Right ventricle myocardium inferior (tissue), 1 donor: Measurements from ENCODE around the gene RIPK4. TPM values are rescaled to one million over a fixed set of nuclear protein-coding genes. Genes with fewer than 3 reads are reported as not detected.
"Not testable (repeated sequence)": the region's sequence is repeated elsewhere in the genome, so short reads cannot be mapped to it uniquely, and the experiment has no call there.

Experiments
- ATAC-seq: fragments of 200-7000 bp; cut with Tn5 transposase; one replicate; pipeline ENCODE4 v1.9.1; 2020; ENCODE audit warnings: mild to moderate bottlenecking, moderate library complexity
- DNase-seq: peaks from one replicate; pipeline ENCODE4 v3.0.0; 2021; ENCODE audit errors: missing footprints
- intact Hi-C: fragments of 100-400 bp; cut with DNase I; formaldehyde crosslinking; loops from one replicate; pipeline ENCODE4 v1.11.0; 2022
- total RNA-seq: library from RNA; stranded (reverse); fragmentation: NEBNext Ultra II Directional; extraction: Animal tissue kit (Norgen Biotek cat#: 25700); gene quantifications from one replicate; pipeline ENCODE4 v1.2.1, GENCODE V29; 2021
- donor health status: DM: no; HTN: yes; CAD: no; lungs with severe emphysema.

Gene RIPK4
- total RNA-seq, 1 donor from 2014 or later, result 0.08 TPM

DNA sequence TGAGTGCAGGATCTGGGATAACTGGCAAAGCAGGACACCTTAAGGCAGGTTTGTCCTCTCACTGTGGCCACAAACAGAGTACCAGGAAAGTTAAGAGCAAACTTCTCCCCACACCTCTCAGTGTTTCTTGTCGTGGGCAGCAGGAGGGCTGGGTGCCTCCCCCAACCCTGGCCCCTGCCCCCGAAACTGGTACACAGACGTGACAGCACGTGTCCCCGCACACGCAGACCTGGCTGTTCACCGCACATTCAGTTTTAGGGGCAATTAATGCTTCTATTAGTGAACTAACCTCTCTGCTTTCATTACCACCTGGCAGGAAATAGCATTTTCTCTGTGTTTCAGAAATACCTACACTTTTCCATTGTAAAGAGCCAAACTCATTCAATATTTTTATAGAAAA lies 32.9 kb upstream of the RIPK4 start:
- intact Hi-C loops, result no loop called here
- ATAC-seq (no peak), DNase-seq (no peak)

DNA sequence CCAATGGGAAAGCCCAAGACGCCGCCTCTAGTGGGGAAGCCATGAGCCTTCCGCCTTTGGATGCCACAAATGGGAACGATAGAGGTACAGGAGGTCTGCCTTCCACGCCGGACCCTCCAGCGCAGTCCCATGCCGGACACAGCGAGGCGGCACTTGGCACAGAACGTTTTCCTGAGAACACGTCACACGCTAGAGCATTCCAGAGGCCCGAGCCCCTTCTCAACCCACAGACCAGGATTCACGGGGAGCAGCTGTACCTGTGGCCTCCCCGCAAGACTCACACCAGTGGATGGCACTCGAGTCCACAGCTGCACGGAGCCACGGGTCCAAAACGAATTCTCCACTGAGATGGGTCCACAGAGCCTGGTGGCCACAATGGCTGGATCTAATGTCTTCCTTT lies 31.5 kb upstream of the RIPK4 start:
- intact Hi-C loops, result no loop called here
- no peak for ATAC-seq
- peak; percentile 53 for DNase-seq

DNA sequence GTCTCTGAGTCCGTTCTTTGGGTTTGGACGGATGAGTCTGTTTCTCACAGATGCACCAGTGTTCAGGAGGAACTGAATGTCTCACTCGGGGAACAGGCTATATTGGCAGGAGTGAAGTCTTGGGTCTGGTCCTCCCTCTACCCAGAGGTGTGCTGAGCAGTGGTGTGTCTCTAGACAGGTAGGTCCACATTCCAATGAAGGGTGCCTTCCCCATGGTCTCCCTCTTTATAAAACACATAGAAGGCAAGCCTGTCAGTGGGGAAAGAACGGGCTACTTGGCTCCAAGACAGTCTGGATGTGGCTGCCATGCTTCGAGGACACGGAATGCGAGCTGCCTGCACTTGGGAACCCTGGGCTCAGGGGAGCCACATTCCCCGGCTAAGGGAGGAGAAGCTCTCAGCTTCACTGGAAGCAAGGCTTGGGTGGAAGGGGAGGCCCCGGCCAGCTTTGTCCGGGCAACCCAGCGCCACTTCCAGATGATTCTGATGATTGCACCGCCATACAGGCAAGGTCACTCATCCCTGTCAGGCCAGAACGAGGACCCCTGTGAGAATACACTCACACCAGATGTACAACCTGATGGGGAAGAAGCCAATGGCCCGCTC lies 29.7 kb upstream of the RIPK4 start:
- ATAC-seq (no peak), DNase-seq (peak; percentile 55)
- intact Hi-C loops, result no loop called here

DNA sequence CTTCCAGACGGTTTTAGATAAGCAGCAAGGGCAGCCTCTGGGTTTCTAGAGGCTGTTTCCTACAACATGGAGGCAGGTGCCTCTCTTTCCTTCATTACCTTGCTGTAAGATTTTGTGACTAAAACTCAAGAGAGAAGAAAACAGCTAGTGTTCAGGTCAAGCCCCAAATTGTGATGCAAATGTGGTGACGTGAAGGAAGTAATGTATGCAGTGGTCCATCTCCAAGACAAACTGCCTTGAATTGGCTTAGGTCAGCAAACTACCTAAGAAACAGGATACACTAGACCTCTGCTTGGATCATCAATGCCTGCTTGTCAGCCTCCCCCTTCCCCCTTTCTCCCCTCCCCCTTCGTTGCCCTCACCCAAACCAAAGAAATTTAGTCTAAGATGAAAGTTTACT lies 28.9 kb upstream of the RIPK4 start:
- no peak for DNase-seq
- no peak for ATAC-seq
- intact Hi-C loops, result no loop called here

DNA sequence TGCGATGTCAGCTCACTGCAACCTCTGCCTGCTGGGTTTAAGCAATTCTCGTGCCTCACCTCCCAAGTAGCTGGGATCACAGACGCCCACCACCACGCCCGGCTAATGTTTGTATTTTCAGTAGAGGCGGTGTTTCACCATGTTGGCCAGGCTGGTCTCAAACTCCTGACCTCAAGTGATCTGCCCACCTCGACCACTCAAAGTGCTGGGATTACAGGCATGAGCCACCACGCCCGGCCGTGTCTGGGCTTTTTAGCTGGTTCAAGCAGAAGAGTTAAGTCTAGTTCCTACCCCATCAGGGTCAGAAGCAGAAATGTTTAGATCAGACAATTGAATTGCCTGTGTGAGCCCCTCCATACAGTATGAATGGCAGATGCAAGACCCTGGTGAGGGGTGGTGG lies 27.7 kb upstream of the RIPK4 start:
- ATAC-seq (no peak), DNase-seq (no peak)
- intact Hi-C loops, result no loop called here

DNA sequence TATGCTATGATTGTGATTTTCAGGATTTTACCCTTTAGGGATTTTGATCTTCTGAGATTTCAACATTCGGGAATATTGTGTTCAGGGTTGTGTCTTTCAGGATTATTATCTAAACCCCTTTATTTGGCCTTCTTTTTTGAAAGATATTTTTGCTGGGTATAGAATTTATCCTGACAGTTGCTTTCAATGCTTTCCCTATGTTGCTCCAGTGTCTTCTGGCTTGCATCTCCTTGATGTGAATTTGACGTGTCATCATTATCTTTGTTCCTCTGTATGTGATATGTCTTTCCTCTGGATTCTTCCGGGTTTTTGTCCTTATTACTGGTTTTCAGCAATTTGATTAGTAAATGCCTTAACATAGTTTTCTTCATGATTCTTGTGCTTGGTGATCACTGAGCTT lies 25.9 kb upstream of the RIPK4 start:
- ATAC-seq, result no peak
- DNase-seq, result no peak
- intact Hi-C loops, result no loop called here

DNA sequence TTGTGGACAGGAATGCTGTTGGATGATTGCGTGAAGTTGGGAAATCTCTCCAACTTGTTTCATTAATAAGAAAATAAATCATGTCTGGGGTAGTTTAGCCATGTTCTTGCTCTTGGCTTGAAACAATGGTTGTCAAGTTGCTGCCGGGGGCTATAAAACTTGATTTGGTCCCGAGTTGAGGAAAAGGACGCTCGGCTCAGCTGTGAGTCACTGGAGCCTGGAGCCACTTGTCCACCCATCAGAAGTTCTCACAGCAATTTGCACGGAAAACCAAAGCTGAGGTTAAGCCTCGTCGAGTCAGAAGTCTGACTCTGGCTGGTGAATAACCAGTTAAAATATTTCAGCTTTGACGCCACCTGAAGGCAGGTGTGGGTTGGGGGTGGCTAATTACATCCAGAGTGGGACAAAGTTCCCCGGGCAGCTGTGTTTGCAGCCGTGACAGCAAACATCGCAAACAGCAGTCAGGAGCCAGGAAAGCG lies 19.7 kb upstream of the RIPK4 start:
- no peak for DNase-seq
- no peak for ATAC-seq
- intact Hi-C loops, result no loop called here

DNA sequence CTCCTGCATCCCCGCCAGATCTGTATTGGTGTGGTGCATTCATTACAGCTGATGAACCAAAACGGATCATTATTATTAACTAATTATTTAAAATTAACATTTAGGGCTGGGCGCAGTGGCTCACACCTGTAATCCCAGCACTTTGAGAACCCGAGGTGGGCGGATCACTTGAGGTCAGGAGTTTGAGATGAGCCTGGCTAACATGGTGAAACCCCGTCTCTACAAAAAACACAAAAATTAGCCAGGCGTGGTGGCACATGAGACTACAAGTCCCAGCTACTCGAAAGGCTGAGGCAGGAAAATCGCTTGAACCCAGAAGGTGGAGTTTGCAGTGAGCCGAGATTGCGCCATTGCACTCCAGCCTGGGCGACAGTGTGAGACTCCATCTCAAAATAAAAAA lies 18.4 kb upstream of the RIPK4 start:
- intact Hi-C loops, ATAC-seq, DNase-seq: not testable (repeated sequence)

DNA sequence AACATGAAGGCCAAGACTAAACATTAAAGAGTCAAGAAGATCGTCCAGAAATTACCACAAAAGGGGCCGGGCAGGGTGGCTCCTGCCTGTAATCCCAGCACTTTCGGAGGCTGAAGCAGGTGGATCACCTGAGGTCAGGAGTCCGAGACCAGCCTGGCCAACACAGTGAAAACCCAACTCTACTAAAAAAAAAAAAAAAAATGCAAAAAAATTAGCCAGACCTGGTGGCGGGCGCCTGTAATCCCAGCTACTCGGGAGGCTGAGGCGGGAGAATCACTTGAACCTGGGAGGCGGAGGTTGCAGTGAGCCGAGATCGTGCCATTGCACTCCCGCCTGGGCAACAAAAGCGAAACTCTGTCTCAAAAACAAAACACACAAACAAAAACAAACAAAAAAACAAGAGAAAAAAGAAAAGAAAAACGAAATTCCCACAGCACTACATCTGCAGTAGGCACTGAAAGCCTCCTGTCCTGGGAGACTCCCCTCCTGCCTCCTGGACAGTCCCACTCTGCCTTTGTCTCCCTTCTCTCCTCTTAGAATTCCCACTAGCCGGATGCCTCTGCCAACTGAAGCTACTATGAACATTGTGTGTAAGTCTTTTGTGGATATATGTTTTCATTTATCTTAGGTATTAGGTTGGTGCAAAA lies 17.7 kb upstream of the RIPK4 start:
- ATAC-seq (no peak), DNase-seq (no peak)
- intact Hi-C loops, result no loop called here

DNA sequence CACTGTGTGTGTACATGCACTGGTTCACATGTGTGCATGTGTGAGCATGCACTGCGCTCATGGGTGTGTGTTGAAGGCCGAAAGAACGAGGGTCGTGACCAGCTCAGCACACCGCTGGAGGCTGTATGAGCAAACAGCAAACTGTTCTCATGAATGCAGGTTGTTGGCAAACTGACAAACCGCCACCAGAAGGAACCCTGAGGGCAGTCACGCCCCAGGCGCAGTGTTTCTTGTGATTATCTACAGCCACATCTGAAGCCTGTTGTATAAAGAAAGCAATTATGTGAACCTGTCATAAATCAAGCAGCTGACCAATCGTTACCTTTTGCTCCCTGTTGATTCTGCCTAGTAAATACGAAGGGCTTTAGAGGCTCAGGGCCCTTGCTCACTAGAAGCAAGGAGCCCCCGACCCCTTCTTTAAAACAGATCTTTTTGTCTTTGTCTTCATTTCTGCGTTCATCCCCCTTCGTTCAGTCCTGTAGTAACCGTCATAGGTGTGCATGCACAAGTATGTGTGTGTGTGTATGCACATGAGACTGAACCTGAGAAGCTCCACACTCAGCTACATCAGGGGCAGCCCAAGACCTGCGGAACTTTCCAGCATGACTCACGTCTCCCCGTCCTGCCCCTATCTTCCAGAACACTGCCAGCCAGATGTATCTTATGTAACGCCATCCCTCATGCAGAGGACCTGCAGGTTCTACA lies 16.8 kb upstream of the RIPK4 start:
- intact Hi-C loops, result no loop called here
- DNase-seq (no peak), ATAC-seq (no peak)

DNA sequence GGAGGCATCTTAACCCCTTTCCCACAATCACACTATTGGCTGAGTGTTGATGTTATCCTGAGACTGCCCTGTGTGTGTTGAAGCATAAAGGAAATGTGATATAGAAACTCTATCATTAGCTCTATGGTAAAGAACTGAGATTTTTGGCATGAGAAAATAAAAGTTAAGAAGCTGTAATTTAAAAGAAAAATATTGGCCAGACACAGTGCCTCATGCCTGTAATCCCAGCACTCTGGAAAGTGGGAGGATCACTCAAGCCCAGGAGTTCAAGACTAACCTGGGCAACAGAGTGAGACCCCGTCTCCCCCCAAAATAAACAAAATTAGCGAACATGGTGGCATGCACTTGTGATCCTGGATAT lies 14.2 kb upstream of the RIPK4 start:
- intact Hi-C loops, result no loop called here
- ATAC-seq (no peak), DNase-seq (no peak)

DNA sequence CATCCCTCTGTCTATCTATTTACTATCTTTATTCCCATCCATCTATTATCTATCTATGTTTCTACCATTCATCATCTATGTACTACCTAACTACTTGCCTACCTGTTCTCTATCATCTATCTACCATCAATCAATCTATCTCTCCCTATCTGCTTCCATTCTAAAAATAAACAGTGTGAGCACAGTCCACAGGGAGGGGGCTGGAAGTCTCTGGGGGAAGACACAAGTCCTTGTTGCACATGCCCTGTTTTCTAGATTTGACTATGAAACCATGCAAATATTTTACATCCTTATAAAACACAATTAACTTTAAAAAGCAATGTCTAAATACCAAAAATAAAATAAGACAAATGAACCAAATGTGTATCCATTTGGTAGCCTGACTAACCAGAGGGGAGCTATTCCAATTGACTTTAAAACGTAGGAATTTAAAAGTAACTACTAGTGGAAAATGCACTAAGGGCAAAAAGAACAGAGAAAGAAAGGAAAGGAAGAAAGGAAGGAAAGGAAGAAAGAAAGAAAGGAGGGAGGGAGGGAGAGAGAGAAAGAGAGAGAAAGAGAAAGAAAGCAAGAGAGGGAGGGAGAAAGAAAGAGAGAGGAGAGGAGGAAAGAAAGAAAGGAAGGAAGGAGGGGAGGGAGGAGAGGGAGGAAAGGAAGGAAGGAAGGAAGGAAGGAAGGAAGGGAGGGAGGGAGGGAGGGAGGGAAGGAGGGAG lies 13.6 kb upstream of the RIPK4 start:
- ATAC-seq, result no peak
- intact Hi-C loops, result no loop called here
- no peak for DNase-seq

DNA sequence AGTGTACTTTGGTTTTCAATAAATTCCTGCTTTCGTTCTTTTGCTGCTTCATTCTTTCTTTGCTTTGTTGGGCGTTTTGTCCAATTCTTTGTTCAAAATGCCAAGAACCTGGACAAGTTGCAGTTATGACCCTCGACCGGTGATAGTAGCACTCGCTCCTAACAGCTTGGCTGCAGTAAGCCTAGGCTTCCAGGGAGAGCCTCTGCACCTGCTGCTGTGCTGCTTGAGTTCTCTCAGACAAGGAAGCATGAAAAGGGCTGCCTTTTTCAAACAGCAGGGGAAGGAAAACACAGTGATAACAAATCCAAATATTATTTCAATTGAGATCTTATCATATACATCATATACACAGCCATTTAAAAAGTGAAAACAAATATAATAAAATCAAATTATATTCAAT lies 12.8 kb upstream of the RIPK4 start:
- ATAC-seq (no peak), DNase-seq (no peak)
- intact Hi-C loops, result loop anchor here (5.0 kb wide), 1 partner anchor 497 kb away; no protein-coding TSS in a partner anchor

DNA sequence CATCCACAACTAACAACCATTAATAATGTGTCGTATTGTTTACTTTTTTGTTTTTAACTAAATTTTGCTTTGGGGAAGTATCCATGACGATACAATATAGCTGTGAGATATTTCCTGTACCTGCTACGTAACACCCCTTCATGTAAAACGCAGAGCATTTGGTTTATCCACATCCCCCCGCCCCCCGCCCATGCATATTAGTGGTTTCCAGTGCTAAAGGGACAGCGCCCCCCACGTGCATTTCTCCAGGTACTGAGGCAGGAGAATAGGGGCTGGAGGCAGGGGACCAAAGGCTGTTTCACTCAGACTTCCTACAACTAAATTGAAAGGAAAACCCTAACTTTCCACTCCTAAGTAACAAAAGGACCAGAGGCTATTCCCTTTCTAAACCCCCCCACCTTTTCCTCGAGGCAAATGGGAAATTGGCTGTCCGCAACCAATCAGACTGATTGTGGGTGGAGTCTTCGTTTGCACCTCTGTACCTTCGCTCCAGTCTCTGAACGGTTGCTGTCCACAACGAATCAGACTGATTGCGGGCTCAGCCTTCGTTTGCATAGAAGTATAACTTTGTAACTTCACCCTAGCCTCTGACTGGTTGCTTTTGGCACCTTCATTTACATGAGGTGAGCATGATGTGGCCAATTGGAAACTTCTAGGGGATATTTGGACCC lies 12.2 kb upstream of the RIPK4 start:
- DNase-seq (no peak), ATAC-seq (no peak)
- intact Hi-C loops, result loop anchor here (1.0 to 5.0 kb wide), 2 partner anchors 167 to 497 kb away; no protein-coding TSS in a partner anchor

DNA sequence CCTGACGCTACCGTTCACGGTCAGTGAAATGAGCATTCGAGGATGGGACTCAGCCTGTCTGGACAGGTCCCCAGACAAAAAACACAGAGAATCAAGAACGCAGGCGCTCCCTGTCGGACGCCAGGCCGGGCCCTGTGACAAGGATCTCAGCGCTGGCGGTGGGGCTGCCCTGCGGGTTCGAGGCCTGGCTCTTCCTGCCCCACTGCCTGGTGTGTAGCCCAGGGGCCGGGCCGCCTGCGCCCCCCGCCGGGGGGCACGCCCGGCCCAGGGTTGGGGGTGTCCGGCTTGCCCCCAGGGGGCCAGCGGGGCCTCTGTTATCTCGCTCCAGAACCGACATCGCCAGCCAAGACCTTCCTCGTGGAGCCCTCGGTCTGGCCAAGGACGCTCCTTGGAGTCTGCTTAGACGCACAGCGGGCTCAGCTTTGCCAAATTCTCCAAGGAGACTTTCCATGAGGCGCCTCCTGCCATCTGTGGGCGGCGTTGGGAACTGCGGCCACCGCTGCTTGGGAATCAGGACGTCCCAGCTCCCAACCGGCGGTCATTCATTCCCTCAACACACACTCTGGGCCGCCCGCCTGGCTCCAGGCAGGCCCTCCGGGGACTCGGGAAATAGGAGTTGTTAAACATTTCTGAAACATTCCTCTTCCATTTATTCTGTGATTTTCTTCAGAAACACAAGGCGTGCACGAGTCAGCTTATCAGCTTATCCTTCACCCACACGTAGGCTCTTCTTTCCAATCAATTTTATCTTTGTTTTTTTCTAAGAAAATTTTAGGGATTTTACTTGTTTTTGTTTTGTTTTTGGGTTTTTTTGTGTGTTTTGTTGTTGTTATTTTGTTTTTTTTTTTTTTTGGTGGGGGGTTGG lies 11.3 kb upstream of the RIPK4 start:
- ATAC-seq, result peak; percentile 94
- DNase-seq, result peak; percentile 88
- intact Hi-C loops, result loop anchor here (1.0 to 5.0 kb wide), 2 partner anchors 166 to 496 kb away; no protein-coding TSS in a partner anchor

DNA sequence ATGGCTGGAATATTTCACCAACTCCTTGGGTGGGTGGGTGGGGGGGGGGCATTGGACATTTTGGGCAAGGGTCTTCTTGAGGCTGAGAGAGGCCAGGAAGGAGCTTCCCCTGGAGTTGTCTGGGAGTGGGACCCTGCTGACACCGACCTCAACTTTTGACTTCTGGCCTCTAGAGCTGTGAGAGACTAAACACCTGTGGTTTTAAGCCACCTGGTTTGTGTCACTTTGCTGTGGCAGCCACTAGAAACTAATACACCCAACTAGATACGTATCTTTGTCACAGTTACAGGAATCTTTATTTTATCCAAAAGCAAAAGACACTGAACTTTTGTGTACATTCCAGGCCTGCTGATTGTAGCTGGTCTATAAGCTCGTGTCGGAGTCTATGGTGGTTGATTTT lies 9.9 kb upstream of the RIPK4 start:
- ATAC-seq (no peak), DNase-seq (no peak)
- intact Hi-C loops, result loop anchor here (5.0 kb wide), 1 partner anchor 494 kb away; no protein-coding TSS in a partner anchor

DNA sequence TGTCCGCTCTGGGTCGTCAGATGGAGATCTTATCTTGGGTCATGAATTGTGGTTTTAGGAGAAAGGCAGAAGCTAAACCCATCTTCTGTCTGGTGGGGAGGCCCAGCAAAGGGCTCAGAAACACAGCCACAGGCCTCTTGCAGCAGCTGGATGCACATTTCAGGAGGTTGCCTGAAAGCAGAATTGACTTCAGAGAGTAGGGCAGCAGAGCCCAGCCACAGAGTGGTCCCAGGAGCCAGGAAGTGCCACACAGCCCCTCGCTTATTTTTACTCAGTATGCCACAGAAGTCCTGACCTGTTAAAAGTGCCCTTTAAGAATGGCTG lies 8.3 kb upstream of the RIPK4 start:
- ATAC-seq (no peak), DNase-seq (no peak)
- intact Hi-C loops, result loop anchor here (5.0 kb wide), 1 partner anchor 493 kb away; no protein-coding TSS in a partner anchor
